HG02623 (cell line): ENCODE data around the gene DPYD.

Experiments used
- ATAC-seq: cut with Tn5 transposase; IDR thresholded peaks from one replicate; pipeline ENCODE4 v1.9.1; 2021; ENCODE audit warnings: moderate library complexity; ENCODE audit not compliant: unreplicated experiment

DPYD gene

GRCh38 chr1:97844552-97845089, 76.2 kb downstream of the DPYD start:
- no peak for ATAC-seq

GRCh38 chr1:97841338-97841737, 79.5 kb downstream of the DPYD start:
- ATAC-seq = no peak

DNA sequence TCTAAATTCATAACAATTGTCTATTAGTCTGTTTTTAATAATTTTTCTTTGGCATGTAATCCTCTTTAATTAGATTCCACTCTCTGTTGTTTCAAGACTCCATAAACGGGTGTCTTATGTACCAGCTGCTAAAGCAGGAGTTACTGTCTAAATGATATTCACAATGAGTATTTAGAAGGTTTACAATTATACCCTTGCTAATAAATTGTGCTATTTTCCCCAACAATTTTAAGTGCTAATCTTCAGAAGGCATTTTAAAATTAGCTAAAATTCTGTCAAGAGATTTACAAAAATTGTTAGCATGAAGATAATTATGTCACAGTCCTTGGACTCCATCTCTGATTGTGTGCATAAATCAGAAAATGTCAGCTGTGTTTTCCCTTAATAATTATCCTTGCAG, 83.7 kb downstream of the DPYD start:
- no peak for ATAC-seq

GRCh38 chr1:97834899-97835298, 85.9 kb downstream of the DPYD start:
- ATAC-seq = no peak

DNA sequence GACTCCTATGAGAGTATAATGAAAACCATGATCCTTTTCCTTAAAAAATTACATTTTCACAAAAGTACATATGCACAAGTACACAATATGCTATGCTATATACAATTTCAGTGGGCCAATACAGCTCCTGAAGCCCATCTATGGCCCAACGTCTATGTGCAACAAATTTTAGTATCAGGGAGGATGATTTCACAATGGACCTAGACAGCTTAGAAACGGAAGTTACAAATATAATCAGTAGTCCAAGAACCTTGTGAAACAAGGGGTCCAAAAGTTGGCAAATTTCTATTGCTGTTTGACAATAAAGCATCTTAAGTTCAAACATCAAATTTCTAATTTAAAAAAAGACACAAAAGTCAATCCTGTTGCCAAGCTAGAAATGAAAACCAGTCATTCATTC, 87.0 kb downstream of the DPYD start:
- no peak for ATAC-seq

DNA sequence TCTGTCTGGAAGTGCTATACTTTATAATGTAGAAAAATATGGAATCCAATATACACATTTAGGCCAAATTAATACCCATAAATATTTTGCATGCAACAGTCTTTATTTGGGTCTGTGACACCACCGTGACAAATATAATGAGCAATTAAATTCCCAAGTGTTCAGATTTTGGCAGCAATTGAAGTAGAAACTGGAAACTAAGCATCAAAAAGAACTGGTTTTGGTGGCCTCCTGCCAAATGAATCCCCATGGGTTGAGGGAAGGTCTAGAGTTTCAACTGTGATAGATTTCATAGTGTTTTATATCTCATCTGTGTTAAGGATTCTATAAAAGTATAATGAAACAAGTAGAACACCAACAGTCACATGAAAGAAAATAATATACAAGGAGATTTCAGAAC, 88.4 kb downstream of the DPYD start:
- no peak for ATAC-seq

- no peak for ATAC-seq
Measured at GRCh38 chr1:97827887-97828286, 92.9 kb downstream of the DPYD start.

DNA sequence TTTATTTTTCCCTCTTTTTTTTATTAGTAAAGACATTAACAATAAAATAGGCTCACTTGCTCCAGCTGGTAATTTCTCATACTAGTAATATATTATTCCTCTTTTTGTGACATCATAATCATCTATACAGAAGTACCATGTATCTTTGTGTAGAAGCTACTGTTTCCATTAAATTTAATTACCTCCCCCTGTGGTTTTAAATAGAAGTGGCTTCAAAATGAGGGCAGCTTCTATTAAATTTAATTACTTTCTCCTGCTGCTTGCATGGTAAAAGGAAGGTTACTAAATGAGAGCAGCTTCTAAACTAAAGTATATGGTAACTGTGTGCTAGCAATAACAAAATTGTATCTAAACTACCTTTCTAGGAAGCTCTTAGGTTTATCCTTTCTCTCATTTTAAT, 94.0 kb downstream of the DPYD start:
- no peak for ATAC-seq

DNA sequence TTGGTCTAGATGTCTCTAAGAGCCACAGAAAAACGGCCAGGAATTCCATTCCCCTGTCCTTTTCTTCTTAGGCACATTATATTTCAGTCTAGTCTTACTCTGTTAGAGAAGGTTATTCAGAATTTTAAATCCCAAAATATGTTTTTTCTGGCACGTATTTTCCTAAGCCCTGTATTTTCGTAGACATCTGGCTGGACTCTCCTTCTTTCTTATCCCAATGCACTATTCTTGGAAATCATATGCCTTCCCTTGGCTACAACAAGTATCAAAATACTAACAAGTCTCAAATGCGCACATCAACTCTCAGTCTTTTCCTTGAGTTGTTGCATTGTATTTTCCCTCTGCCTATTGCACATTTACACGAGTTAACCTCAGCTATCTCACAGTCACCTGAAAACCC, 96.2 kb downstream of the DPYD start:
- no peak for ATAC-seq

DNA sequence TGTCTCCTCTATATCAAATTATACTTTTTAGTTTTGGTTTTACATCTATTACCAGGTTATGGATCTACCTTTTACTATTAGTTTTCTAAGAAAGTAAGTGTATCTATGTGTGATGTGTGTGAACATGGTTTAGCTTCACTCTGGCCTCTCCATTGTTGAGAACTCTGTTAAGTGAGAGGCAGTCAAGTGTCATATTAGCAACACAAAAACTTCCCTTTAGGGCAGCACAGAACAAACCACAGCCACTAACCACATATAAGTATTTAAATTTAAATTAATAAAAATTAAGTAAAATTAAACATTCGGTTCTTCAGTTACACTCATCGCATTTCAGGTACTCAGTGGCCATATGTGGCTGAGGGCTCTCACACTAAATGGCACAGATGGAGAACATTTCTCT, 96.6 kb downstream of the DPYD start:
- no peak for ATAC-seq

- ATAC-seq = peak; percentile 66
Measured at GRCh38 chr1:97820470-97821188, 100.2 kb downstream of the DPYD start.

- ATAC-seq = no peak
Measured at GRCh38 chr1:97816927-97817326, 103.9 kb downstream of the DPYD start.

- ATAC-seq = no peak
Measured at GRCh38 chr1:97814804-97815203, 106.0 kb downstream of the DPYD start.

DNA sequence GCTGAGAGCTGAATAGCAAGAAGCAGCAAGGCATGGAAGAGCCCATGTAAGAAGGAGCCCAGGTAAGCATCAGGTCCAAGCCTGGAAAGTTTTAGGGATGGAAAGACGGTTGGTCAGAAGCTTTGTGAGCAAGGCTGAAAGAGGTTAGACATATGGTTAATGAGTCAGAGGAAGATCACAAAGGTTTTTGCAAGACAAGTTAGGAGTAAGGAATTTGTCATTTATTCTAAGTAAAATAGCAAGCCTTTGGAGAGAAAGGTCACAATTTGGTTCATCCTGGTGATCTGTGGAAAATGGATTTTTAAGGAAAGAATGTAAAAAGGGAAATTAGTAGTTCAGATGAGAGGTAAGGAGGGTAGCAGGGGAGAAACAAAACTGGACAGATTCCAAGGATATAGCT, 106.7 kb downstream of the DPYD start:
- no peak for ATAC-seq

DNA sequence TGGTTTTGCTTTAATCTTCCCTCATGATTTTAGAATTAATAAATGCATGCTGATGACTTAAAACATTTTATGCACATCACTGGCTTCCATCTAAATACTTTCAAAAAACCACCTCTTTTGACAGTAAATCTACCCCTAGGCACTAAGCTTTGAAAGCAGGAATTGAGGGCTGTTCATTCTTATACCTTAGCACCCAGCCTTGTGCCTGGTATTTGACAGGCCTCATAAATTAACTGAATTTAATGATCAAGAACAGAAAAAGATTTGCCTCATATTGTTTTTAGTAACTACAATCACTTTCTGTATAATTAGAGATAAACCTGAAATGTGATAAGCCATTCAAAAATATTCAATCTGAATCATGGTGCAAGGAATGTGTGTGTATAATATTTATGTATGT, 108.8 kb downstream of the DPYD start:
- no peak for ATAC-seq

DNA sequence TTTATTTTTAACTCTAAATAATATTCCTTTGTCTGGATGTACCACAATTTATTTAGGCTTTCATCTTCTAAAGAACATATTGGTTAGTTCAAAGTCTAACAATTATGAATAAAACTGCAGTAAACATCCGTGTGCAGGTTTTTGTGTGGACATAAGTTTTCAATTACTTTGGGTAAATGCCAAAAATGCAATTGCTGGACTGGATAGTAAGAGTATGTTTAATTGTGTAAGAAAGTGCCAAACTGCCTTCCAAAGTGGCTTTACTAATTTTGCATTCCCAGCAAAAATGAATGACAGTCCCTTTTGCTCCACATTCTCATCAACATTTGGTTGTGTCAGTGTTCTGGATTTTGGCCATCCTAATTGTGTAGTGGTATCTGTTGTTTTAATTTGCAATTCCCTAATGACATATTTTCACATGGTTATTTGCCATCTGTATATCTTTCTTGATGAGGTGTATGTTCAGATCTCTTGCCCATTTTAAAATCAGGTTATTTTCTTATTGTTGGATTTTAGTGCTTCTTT, 113.8 kb downstream of the DPYD start:
- no peak for ATAC-seq

- no peak for ATAC-seq
Measured at GRCh38 chr1:97806326-97806725, 114.5 kb downstream of the DPYD start.

DNA sequence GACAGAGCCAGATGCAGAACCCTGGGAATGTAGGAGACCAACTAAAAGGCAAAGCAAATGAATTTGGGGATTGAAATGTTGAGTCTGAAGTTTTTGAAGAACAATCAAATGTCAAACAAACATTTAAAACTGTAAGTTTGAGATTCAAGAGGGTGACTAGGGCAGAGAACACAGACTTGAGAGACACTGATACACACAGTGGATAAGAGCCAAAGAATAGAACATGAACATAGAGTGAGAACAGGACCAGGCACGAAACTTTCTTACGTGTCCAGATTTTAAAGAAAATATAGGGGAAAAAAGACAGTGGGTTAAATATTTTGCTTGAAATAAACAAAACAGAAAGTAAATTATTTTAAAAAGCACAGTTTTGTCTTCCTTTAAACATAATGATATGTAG, 115.7 kb downstream of the DPYD start:
- no peak for ATAC-seq

- no peak for ATAC-seq
Measured at GRCh38 chr1:97803026-97803425, 117.8 kb downstream of the DPYD start.

DNA sequence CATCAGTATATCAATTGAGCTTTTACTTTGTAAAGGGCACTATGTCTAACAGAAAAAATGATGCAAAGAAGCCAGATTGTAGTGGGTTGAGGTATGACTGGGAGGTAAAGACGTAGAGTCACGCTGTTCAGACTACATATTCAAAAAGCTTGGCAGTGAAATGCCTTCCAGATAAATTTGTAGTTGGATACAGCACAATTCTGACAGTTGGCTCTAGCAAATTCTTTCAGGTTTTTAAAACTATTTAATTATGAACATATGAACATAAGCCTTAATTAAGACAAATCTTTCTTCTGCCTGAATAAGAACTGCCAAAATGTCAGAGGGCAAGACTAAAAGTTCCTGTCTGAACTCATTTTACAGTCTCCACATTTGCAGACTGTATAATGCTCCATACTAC, 118.8 kb downstream of the DPYD start:
- ATAC-seq = no peak

- no peak for ATAC-seq
Measured at GRCh38 chr1:97797403-97798183, 123.2 kb downstream of the DPYD start.

GRCh38 chr1:97796711-97797110, 124.1 kb downstream of the DPYD start:
- ATAC-seq = no peak
